PC-3 (cell line): Measurements from ENCODE around the gene OR8B8. TPM values are rescaled to one million over a fixed set of nuclear protein-coding genes. Genes with fewer than 3 reads are reported as not detected.

ENCODE experiments used
- ATAC-seq: fragments of 200-7000 bp; cut with Tn5 transposase; 2 replicates; pipeline ENCODE4 v1.9.1; 2020; ENCODE audit warnings: mild to moderate bottlenecking, moderate library complexity
- BruUV-seq: library from RNA; stranded (reverse); fragments of 400-500 nt; replicated peaks from 2 replicates; lab custom pipeline; 2021; lab: Mats Ljungman, UMichigan
- CTCF ChIA-PET: fragments of 300-600 bp; sonication (Branson Sonifier 250); formaldehyde crosslinking; loops from one replicate; lab custom pipeline; 2022; ENCODE audit warnings: antibody characterized with exemption; lab: Charles Lee
- POLR2A ChIA-PET: fragments of 300-600 bp; sonication (Branson Sonifier 250); formaldehyde crosslinking; loops from one replicate; lab custom pipeline; 2022; ENCODE audit warnings: antibody characterized with exemption; ENCODE audit not compliant: unreplicated experiment; lab: Charles Lee
- DNase-seq: peaks from one replicate; pipeline ENCODE4 v3.0.0-alpha.2; 2015
- H2AFZ ChIP-seq: fragments of 300-600 bp; sonication (generic); 2 replicates; pipeline ENCODE4 v1.6.0; 2016; ENCODE audit warnings: antibody characterized with exemption, low read length
- H3F3A ChIP-seq: fragments of 300-600 bp; sonication (generic); one replicate; pipeline ENCODE4 v1.6.0; 2017; ENCODE audit warnings: antibody characterized with exemption, low read length, control low read depth, mild to moderate bottlenecking; ENCODE audit not compliant: unreplicated experiment
- H3K27ac ChIP-seq: fragments of 300-600 bp; sonication (generic); 2 replicates; pipeline ENCODE4 v1.5.1; 2016; ENCODE audit warnings: mild to moderate bottlenecking, low read length
- H3K27me3 ChIP-seq: fragments of 300-600 bp; sonication (generic); 2 replicates; pipeline ENCODE4 v1.6.1; 2016; ENCODE audit warnings: low read length, mixed read lengths
- H3K36me3 ChIP-seq: fragments of 300-600 bp; sonication (generic); 2 replicates; pipeline ENCODE4 v1.6.1; 2016; ENCODE audit warnings: low read depth, mixed run types, low read length, mixed read lengths
- H3K4me1 ChIP-seq: fragments of 300-600 bp; sonication (generic); 2 replicates; pipeline ENCODE4 v1.5.1; 2016; ENCODE audit warnings: low read length; ENCODE audit not compliant: insufficient read depth
- H3K4me2 ChIP-seq: fragments of 300-600 bp; sonication (generic); 2 replicates; pipeline ENCODE4 v1.6.0; 2016; ENCODE audit warnings: low read length
- H3K4me3 ChIP-seq: fragments of 300-600 bp; sonication (generic); 2 replicates; pipeline ENCODE4 v1.5.1; 2016; ENCODE audit warnings: mild to moderate bottlenecking, low read length, mixed read lengths
- H3K79me2 ChIP-seq: fragments of 300-600 bp; sonication (generic); 2 replicates; pipeline ENCODE4 v1.6.1; 2017; ENCODE audit warnings: low read length, mixed read lengths
- H3K9ac ChIP-seq: fragments of 300-600 bp; sonication (generic); 2 replicates; pipeline ENCODE4 v1.6.0; 2016; ENCODE audit warnings: mild to moderate bottlenecking, low read length
- H3K9me2 ChIP-seq: fragments of 300-600 bp; sonication (generic); replicated peaks from 2 replicates; pipeline ENCODE4 v1.6.1; 2016; ENCODE audit warnings: mixed run types, low read length, mixed read lengths
- H3K9me3 ChIP-seq: fragments of 300-600 bp; sonication (generic); 2 replicates; pipeline ENCODE4 v1.6.1; 2016; ENCODE audit warnings: low read length, mixed read lengths
- H4K20me1 ChIP-seq: fragments of 300-600 bp; sonication (generic); 2 replicates; pipeline ENCODE4 v1.6.1; 2016; ENCODE audit warnings: low read length, mixed read lengths
- EZH2 ChIP-seq: fragments of 300-600 bp; sonication (generic); IDR thresholded peaks from one replicate; pipeline ENCODE4 v1.6.1; 2017; ENCODE audit warnings: antibody characterized with exemption, mild to moderate bottlenecking, low read length; ENCODE audit not compliant: unreplicated experiment
- EZH2phosphoT487 ChIP-seq: fragments of 300-600 bp; sonication (generic); IDR thresholded peaks from 2 replicates; pipeline ENCODE4 v1.6.1; 2018; ENCODE audit warnings: mild to moderate bottlenecking, antibody characterized with exemption, low read length, borderline replicate concordance
- intact Hi-C: fragments of 100-400 bp; cut with micrococcal nuclease; formaldehyde crosslinking; loops from 2 replicates; pipeline ENCODE4 v1.9.0; 2023
- total RNA-seq: library from RNA; depleted of rRNA; stranded (reverse); fragments of >200 nt; gene quantifications from 2 replicates; pipeline ENCODE4 v1.2.3, GENCODE V29; 2014
- TF ChIP-seq, protein P1 (sequence below): fragments of 300-600 bp; sonication (generic); conservative IDR thresholded peaks from 2 replicates; pipeline ENCODE4 v1.5.1; 2017; ENCODE audit warnings: antibody characterized with exemption, low read depth, mild to moderate bottlenecking, low read length

Gene OR8B8
- total RNA-seq, 1 experiment from 2014 or later = not detected

- TF ChIP-seq, protein P1, sequence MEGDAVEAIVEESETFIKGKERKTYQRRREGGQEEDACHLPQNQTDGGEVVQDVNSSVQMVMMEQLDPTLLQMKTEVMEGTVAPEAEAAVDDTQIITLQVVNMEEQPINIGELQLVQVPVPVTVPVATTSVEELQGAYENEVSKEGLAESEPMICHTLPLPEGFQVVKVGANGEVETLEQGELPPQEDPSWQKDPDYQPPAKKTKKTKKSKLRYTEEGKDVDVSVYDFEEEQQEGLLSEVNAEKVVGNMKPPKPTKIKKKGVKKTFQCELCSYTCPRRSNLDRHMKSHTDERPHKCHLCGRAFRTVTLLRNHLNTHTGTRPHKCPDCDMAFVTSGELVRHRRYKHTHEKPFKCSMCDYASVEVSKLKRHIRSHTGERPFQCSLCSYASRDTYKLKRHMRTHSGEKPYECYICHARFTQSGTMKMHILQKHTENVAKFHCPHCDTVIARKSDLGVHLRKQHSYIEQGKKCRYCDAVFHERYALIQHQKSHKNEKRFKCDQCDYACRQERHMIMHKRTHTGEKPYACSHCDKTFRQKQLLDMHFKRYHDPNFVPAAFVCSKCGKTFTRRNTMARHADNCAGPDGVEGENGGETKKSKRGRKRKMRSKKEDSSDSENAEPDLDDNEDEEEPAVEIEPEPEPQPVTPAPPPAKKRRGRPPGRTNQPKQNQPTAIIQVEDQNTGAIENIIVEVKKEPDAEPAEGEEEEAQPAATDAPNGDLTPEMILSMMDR = no peak
- no peak for TF ChIP-seq EZH2phosphoT487
- TF ChIP-seq EZH2 = no peak
Measured at GRCh38 chr11:124440608-124441007, 4.9 kb downstream of the OR8B8 start.

GRCh38 chr11:124434699-124435098 lies 10.8 kb downstream of the OR8B8 start:
- no peak overlapping the region for H3K9ac ChIP-seq
- H2AFZ ChIP-seq = no peak overlapping the region
- H3K4me3 ChIP-seq = no peak overlapping the region
- H4K20me1 ChIP-seq = no peaks in the 10 kb centered on the region
- H3K4me1 ChIP-seq = no peaks in the 10 kb centered on the region
- no peak overlapping the region for H3K4me2 ChIP-seq
- intact Hi-C loops = no loop called here
- H3K9me3 ChIP-seq = no peaks in the 10 kb centered on the region
- DNase-seq (no peak), ATAC-seq (no peak)
- CTCF ChIA-PET = interaction anchor here (0.6 kb wide), 1 partner anchor 116 kb away, joined by 4 read pairs; no protein-coding TSS in a partner anchor
- H3K9me2 ChIP-seq = no peaks in the 10 kb centered on the region
- TF ChIP-seq EZH2 = no peak
- peaks cover 86% of the 10 kb centered on the region for H3K27me3 ChIP-seq
- POLR2A ChIA-PET = no interaction called here
- BruUV-seq = no TSS peak
- no peaks in the 10 kb centered on the region for H3F3A ChIP-seq
- no peaks in the 10 kb centered on the region for H3K79me2 ChIP-seq
- no peaks in the 10 kb centered on the region for H3K36me3 ChIP-seq
- H3K27ac ChIP-seq = no peak overlapping the region

More at GRCh38 chr11:124440608-124441007, 4.9 kb downstream of the OR8B8 start:
- no peaks in the 10 kb centered on the region for H3K79me2 ChIP-seq
- no TSS peak for BruUV-seq
- intact Hi-C loops = no loop called here
- no peaks in the 10 kb centered on the region for H4K20me1 ChIP-seq
- ChIA-PET CTCF (no interaction called here), POLR2A (no interaction called here)
- no peaks in the 10 kb centered on the region for H3K4me1 ChIP-seq
- H3K4me2 ChIP-seq = no peak overlapping the region
- H3K27ac ChIP-seq = no peak overlapping the region
- no peak overlapping the region for H3K9ac ChIP-seq
- no peak overlapping the region for H3K4me3 ChIP-seq
- H3K36me3 ChIP-seq = no peaks in the 10 kb centered on the region
- no peaks in the 10 kb centered on the region for H3K9me2 ChIP-seq
- H2AFZ ChIP-seq = no peak overlapping the region
- no peak for DNase-seq
- H3F3A ChIP-seq = no peaks in the 10 kb centered on the region
- peaks cover 93% of the 10 kb centered on the region for H3K27me3 ChIP-seq
- ATAC-seq = no peak
- H3K9me3 ChIP-seq = no peaks in the 10 kb centered on the region

DNA sequence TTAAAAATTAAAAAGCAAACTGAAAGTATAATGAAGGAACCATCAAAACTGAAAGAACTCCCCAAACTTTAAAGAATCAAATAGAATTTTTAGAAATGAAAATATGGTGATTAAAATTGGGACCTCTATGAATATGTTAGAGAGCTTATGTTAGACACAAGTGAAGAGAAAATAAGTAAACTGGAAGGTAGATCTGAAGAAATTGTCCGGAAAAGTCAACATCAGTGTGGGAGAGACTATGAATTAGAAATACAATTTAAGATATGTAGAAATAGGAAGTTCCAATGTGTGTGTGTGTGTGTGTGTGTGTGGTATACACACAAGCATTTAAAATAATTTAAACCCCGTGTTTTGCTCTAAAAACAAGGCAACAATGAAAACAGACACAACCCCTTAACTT lies 15.9 kb downstream of the OR8B8 start:
- no TSS peak for BruUV-seq
- DNase-seq (no peak), ATAC-seq (no peak)
- Histone ChIP-seq H2AFZ (no peak overlapping the region), H3K9me2 (no peaks in the 10 kb centered on the region), H3K9ac (no peak overlapping the region), H3K4me3 (no peak overlapping the region), H3K79me2 (no peaks in the 10 kb centered on the region), H3F3A (no peaks in the 10 kb centered on the region), H3K27me3 (peaks cover 65% of the 10 kb centered on the region), H3K36me3 (no peaks in the 10 kb centered on the region), H3K27ac (no peak overlapping the region), H3K4me1 (no peaks in the 10 kb centered on the region), H3K4me2 (no peak overlapping the region), H4K20me1 (no peaks in the 10 kb centered on the region), H3K9me3 (no peaks in the 10 kb centered on the region)
- TF ChIP-seq EZH2phosphoT487 = no peak
- TF ChIP-seq, protein P1 = no peak
- TF ChIP-seq EZH2 = no peak
- ChIA-PET CTCF (no interaction called here), POLR2A (no interaction called here)
- intact Hi-C loops = no loop called here
